ENCODE measurements around the gene SERPINA10. TPM values are rescaled to one million over a fixed set of nuclear protein-coding genes. Genes with fewer than 3 reads are reported as not detected.
"Not testable (repeated sequence)": the region's sequence is repeated elsewhere in the genome, so short reads cannot be mapped to it uniquely, and the experiment has no call there.

Gene SERPINA10
- total RNA-seq, 2 experiments from 2014 or later: not detected

GRCh38 chr14:94267352-94267751 lies 25.7 kb downstream of the SERPINA10 start:
- Mint-ChIP-seq H3K27ac (no peak overlapping the region), H3K27me3 (ENCODE audit: low read depth) (no peaks in the 10 kb centered on the region), H3K36me3 (ENCODE audit: low read depth) (peaks cover 16% of the 10 kb centered on the region), H3K4me1 (ENCODE audit: low read depth) (no peaks in the 10 kb centered on the region), H3K9me3 (peaks cover 5% of the 10 kb centered on the region), H3K4me3 (no peak overlapping the region)
- intact Hi-C loops (cut with micrococcal nuclease): no loop called here
- DNase-seq: no peak
- CTCF ChIA-PET: no interaction called here

GRCh38 chr14:94264195-94264594 lies 28.9 kb downstream of the SERPINA10 start:
- H3K36me3 Mint-ChIP-seq (ENCODE audit: low read depth): peaks cover 29% of the 10 kb centered on the region
- H3K4me1 Mint-ChIP-seq (ENCODE audit: low read depth); intact Hi-C loops (cut with micrococcal nuclease); H3K27me3 Mint-ChIP-seq (ENCODE audit: low read depth); CTCF ChIA-PET; DNase-seq; H3K27ac Mint-ChIP-seq; H3K4me3 Mint-ChIP-seq; H3K9me3 Mint-ChIP-seq: not testable (repeated sequence)

- no peak for DNase-seq
- peaks cover 22% of the 10 kb centered on the region for H3K36me3 Mint-ChIP-seq (ENCODE audit: low read depth)
These were observed 48.9 kb downstream of the SERPINA10 start for GRCh38 chr14:94244182-94244581.

GRCh38 chr14:94239406-94239805 lies 53.7 kb downstream of the SERPINA10 start:
- H3K9me3 Mint-ChIP-seq: no peaks in the 10 kb centered on the region
- H3K27me3 Mint-ChIP-seq (ENCODE audit: low read depth): no peaks in the 10 kb centered on the region
- H3K4me1 Mint-ChIP-seq (ENCODE audit: low read depth): peaks cover 10% of the 10 kb centered on the region
- CTCF ChIA-PET: no interaction called here
- intact Hi-C loops (cut with micrococcal nuclease): no loop called here
- H3K4me3 Mint-ChIP-seq: no peak overlapping the region
- no peak for DNase-seq
- no peak overlapping the region for H3K27ac Mint-ChIP-seq
- H3K36me3 Mint-ChIP-seq (ENCODE audit: low read depth): peaks cover 12% of the 10 kb centered on the region

More at GRCh38 chr14:94244182-94244581, 48.9 kb downstream of the SERPINA10 start:
- Mint-ChIP-seq H3K9me3 (no peaks in the 10 kb centered on the region), H3K27me3 (ENCODE audit: low read depth) (no peaks in the 10 kb centered on the region), H3K4me3 (no peak overlapping the region), H3K4me1 (ENCODE audit: low read depth) (no peaks in the 10 kb centered on the region), H3K27ac (no peak overlapping the region)
- intact Hi-C loops (cut with micrococcal nuclease): no loop called here
- CTCF ChIA-PET: no interaction called here

GRCh38 chr14:94237983-94238382 lies 55.1 kb downstream of the SERPINA10 start:
- no peak overlapping the region for H3K27ac Mint-ChIP-seq
- H3K9me3 Mint-ChIP-seq: no peaks in the 10 kb centered on the region
- CTCF ChIA-PET: no interaction called here
- intact Hi-C loops (cut with micrococcal nuclease): no loop called here
- peaks cover 10% of the 10 kb centered on the region for H3K4me1 Mint-ChIP-seq (ENCODE audit: low read depth)
- H3K36me3 Mint-ChIP-seq (ENCODE audit: low read depth): peaks cover 12% of the 10 kb centered on the region
- H3K27me3 Mint-ChIP-seq (ENCODE audit: low read depth): no peaks in the 10 kb centered on the region
- H3K4me3 Mint-ChIP-seq: no peak overlapping the region
- DNase-seq: no peak

- H3K27ac Mint-ChIP-seq: no peak overlapping the region
- H3K4me1 Mint-ChIP-seq (ENCODE audit: low read depth): peaks cover 10% of the 10 kb centered on the region
- intact Hi-C loops (cut with micrococcal nuclease): no loop called here
- no peaks in the 10 kb centered on the region for H3K9me3 Mint-ChIP-seq
- H3K4me3 Mint-ChIP-seq: no peak overlapping the region
- peaks cover 10% of the 10 kb centered on the region for H3K36me3 Mint-ChIP-seq (ENCODE audit: low read depth)
- no peaks in the 10 kb centered on the region for H3K27me3 Mint-ChIP-seq (ENCODE audit: low read depth)
- no peak for DNase-seq
- CTCF ChIA-PET: no interaction called here
These were observed 56.0 kb downstream of the SERPINA10 start for GRCh38 chr14:94237046-94237445.

Other genes with a start within 250 kb of the SERPINA10 start
- gene DDX24, start 212.1 kb downstream of the SERPINA10 start, total RNA-seq: 100 to 1,000 TPM; 190 to 200 TPM
- 10 to 100 TPM; 33.9 to 35.8 TPM for gene IFI27L1, start 212.0 kb downstream of the SERPINA10 start, total RNA-seq
- 1 to 10 TPM; 1.5 to 2.3 TPM for gene IFI27, start 182.5 kb downstream of the SERPINA10 start, total RNA-seq
- gene IFI27L2, start 163.7 kb downstream of the SERPINA10 start, total RNA-seq: 10 to 100 TPM; 67.0 to 73.4 TPM
- gene PPP4R4, start 118.9 kb downstream of the SERPINA10 start, total RNA-seq: 10 to 100 TPM; 13.2 to 13.9 TPM
- gene SERPINA6, start 30.1 kb upstream of the SERPINA10 start, total RNA-seq: not detected
- gene SERPINA2, start 73.4 kb upstream of the SERPINA10 start, total RNA-seq: not detected
- gene SERPINA1, start 95.3 kb upstream of the SERPINA10 start, total RNA-seq: 1 to 10 TPM; 3.1 to 4.3 TPM
- gene SERPINA11, start 159.5 kb upstream of the SERPINA10 start, total RNA-seq: not detected
- gene SERPINA9, start 182.9 kb upstream of the SERPINA10 start, total RNA-seq: not detected
- gene SERPINA12, start 216.2 kb upstream of the SERPINA10 start, total RNA-seq: not detected

Data from activated naive CD4-positive, alpha-beta T cell treated with anti-CD3 and anti-CD28 coated beads for 36 hours (primary cell).